ENCODE measurements around the gene GMDS.

Gene GMDS

DNA sequence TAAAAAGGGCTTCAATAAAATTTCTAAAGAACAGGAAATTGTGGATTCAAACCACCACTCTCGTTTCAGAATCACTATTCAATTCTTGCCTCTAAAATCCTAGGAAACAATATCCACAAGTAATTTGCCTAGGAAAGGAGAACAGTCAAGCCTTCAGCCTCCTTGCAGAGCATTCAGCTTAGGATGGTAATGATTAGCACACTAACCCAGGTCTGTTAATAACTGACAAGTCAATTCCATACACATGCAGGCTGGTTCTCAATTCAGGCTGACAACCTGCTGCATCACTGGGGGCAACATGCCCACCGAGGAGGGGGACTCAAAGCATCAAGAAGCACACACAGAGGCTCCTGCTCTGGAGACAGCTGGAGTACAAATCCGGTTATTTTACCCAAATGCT is 57.6 kb downstream of the GMDS start:
- Histone ChIP-seq H3K27me3 (ENCODE audit: insufficient read depth, low read length, poor library complexity) (no peaks in the 10 kb centered on the region), H3K27ac (ENCODE audit: low read length) (no peak overlapping the region), H3K36me3 (ENCODE audit: insufficient read depth, low read length) (peaks cover 4% of the 10 kb centered on the region), H3K9me3 (ENCODE audit: insufficient read depth, low read length, severe bottlenecking) (peaks cover 13% of the 10 kb centered on the region), H3K9ac (ENCODE audit: low read depth, low read length) (no peak overlapping the region), H3K4me3 (ENCODE audit: low read depth in 1 of 2, low read length in 2 of 2) (no peak overlapping the region), H3K4me2 (ENCODE audit: insufficient read depth, low read length) (no peak overlapping the region), H4K20me1 (ENCODE audit: insufficient read depth, low read length) (peaks cover 17% of the 10 kb centered on the region), H3K4me1 (ENCODE audit: insufficient read depth, low read length) (no peaks in the 10 kb centered on the region), H3K79me2 (ENCODE audit: insufficient read depth, low read length) (no peaks in the 10 kb centered on the region; the same call in 1 of the 2 replicates), H2AFZ (ENCODE audit: low read depth, low read length) (no peak overlapping the region)
- DNase-seq (no peak), ATAC-seq (ENCODE audit: insufficient read depth, low read depth) (no peak)
- no peak for TF ChIP-seq EZH2 (IDR thresholded peaks at IDR 0.05; ENCODE audit: borderline replicate concordance, low read depth, low read length, severe bottlenecking)
- TF ChIP-seq, protein P1, sequence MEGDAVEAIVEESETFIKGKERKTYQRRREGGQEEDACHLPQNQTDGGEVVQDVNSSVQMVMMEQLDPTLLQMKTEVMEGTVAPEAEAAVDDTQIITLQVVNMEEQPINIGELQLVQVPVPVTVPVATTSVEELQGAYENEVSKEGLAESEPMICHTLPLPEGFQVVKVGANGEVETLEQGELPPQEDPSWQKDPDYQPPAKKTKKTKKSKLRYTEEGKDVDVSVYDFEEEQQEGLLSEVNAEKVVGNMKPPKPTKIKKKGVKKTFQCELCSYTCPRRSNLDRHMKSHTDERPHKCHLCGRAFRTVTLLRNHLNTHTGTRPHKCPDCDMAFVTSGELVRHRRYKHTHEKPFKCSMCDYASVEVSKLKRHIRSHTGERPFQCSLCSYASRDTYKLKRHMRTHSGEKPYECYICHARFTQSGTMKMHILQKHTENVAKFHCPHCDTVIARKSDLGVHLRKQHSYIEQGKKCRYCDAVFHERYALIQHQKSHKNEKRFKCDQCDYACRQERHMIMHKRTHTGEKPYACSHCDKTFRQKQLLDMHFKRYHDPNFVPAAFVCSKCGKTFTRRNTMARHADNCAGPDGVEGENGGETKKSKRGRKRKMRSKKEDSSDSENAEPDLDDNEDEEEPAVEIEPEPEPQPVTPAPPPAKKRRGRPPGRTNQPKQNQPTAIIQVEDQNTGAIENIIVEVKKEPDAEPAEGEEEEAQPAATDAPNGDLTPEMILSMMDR (IDR thresholded peaks at IDR 0.05; ENCODE audit: borderline replicate concordance, extremely low read depth, low read length, poor library complexity, severe bottlenecking): no peak

DNA sequence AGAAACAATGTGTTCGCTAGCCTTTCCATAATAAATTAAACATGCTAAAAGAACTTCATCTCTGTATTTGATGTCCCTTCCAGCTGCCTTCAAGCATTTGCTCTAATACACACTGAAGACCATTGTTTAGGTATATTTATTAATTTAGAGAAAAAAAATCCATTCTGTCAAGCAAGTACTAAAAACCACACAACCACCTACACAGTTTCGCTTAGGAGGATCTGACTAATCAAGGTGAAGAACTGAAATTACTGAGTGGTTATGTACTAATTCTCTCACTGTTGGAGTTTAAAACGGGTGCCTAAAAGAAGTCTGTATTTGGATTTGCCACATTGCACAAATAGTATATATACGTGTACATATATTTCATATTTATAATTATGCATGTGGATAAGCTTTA is 58.9 kb downstream of the GMDS start:
- DNase-seq (no peak), ATAC-seq (ENCODE audit: insufficient read depth, low read depth) (no peak)
- H2AFZ ChIP-seq (ENCODE audit: low read depth, low read length): no peak overlapping the region
- TF ChIP-seq, protein P1 (IDR thresholded peaks at IDR 0.05; ENCODE audit: borderline replicate concordance, extremely low read depth, low read length, poor library complexity, severe bottlenecking): no peak
- no peak for TF ChIP-seq EZH2 (IDR thresholded peaks at IDR 0.05; ENCODE audit: borderline replicate concordance, low read depth, low read length, severe bottlenecking)
- H3K4me3 ChIP-seq (ENCODE audit: low read depth in 1 of 2, low read length in 2 of 2): no peak overlapping the region
- H3K9ac ChIP-seq (ENCODE audit: low read depth, low read length): no peak overlapping the region
- no peak overlapping the region for H3K27ac ChIP-seq (ENCODE audit: low read length)
- H3K4me2 ChIP-seq (ENCODE audit: insufficient read depth, low read length): no peak overlapping the region
- H3K27me3 ChIP-seq (ENCODE audit: insufficient read depth, low read length, poor library complexity): no peaks in the 10 kb centered on the region
- H3K36me3 ChIP-seq (ENCODE audit: insufficient read depth, low read length): no peaks in the 10 kb centered on the region
- peaks cover 17% of the 10 kb centered on the region for H4K20me1 ChIP-seq (ENCODE audit: insufficient read depth, low read length)
- H3K9me3 ChIP-seq (ENCODE audit: insufficient read depth, low read length, severe bottlenecking): peaks cover under 1% of the 10 kb centered on the region
- H3K4me1 ChIP-seq (ENCODE audit: insufficient read depth, low read length): no peaks in the 10 kb centered on the region
- H3K79me2 ChIP-seq (ENCODE audit: insufficient read depth, low read length): no peaks in the 10 kb centered on the region; the same call in 1 of the 2 replicates

DNA sequence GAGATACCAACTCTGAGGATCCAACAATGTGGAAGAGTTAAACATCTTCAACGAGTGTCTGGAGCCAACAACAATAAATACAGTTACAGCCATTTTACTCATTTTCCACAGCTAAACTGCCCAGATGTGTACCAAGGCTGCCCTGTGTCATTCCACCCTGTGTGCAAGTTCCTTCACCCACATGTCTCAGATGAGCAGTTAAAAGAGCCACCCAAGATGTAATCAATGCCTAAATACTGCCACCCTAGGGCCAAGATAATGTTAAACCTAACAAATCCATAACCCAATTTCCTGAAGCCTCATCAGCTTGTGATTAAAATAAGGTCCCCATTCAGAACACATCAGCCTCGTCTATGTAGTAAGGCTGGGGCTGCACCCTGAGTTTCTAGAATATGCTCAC is 59.9 kb downstream of the GMDS start:
- no peak overlapping the region for H3K4me2 ChIP-seq (ENCODE audit: insufficient read depth, low read length)
- H2AFZ ChIP-seq (ENCODE audit: low read depth, low read length): no peak overlapping the region
- H3K27ac ChIP-seq (ENCODE audit: low read length): no peak overlapping the region
- no peaks in the 10 kb centered on the region for H3K4me1 ChIP-seq (ENCODE audit: insufficient read depth, low read length)
- no peaks in the 10 kb centered on the region for H3K79me2 ChIP-seq (ENCODE audit: insufficient read depth, low read length)
- H3K36me3 ChIP-seq (ENCODE audit: insufficient read depth, low read length): no peaks in the 10 kb centered on the region
- DNase-seq (no peak), ATAC-seq (ENCODE audit: insufficient read depth, low read depth) (no peak)
- TF ChIP-seq, protein P1 (IDR thresholded peaks at IDR 0.05; ENCODE audit: borderline replicate concordance, extremely low read depth, low read length, poor library complexity, severe bottlenecking): no peak
- TF ChIP-seq EZH2 (IDR thresholded peaks at IDR 0.05; ENCODE audit: borderline replicate concordance, low read depth, low read length, severe bottlenecking): no peak
- no peaks in the 10 kb centered on the region for H3K9me3 ChIP-seq (ENCODE audit: insufficient read depth, low read length, severe bottlenecking)
- no peaks in the 10 kb centered on the region for H3K27me3 ChIP-seq (ENCODE audit: insufficient read depth, low read length, poor library complexity)
- H3K9ac ChIP-seq (ENCODE audit: low read depth, low read length): no peak overlapping the region
- no peak overlapping the region for H3K4me3 ChIP-seq (ENCODE audit: low read depth in 1 of 2, low read length in 2 of 2)
- peaks cover 15% of the 10 kb centered on the region; the same call in 1 of the 2 replicates for H4K20me1 ChIP-seq (ENCODE audit: insufficient read depth, low read length)

Data from DND-41 (cell line).